Stimulated activated CD8-positive, alpha-beta memory T cell treated with anti-CD3 and anti-CD28 coated beads, Interleukin-7, amount 100 ng/mL, for 24 hours (primary cell): ENCODE data around the gene ITIH1.

ENCODE experiments used
- DNase-seq: peaks from one replicate; pipeline ENCODE4 v3.0.0-alpha.2; 2020; ENCODE audit warnings: low read depth

Gene ITIH1

GRCh38 chr3:52813810-52814209, 36.4 kb downstream of the ITIH1 start:
- DNase-seq: no peak

- no peak for DNase-seq
Observed at GRCh38 chr3:52816199-52816598, 38.8 kb downstream of the ITIH1 start.

- no peak for DNase-seq
Observed at GRCh38 chr3:52816654-52817053, 39.3 kb downstream of the ITIH1 start.

- no peak for DNase-seq
Observed at GRCh38 chr3:52817221-52817620, 39.8 kb downstream of the ITIH1 start.

GRCh38 chr3:52817860-52818259, 40.5 kb downstream of the ITIH1 start:
- no peak for DNase-seq

- no peak for DNase-seq
Observed at GRCh38 chr3:52819936-52820335, 42.5 kb downstream of the ITIH1 start.

GRCh38 chr3:52820736-52821135, 43.3 kb downstream of the ITIH1 start:
- DNase-seq: no peak

- no peak for DNase-seq
Observed at GRCh38 chr3:52822363-52822762, 45.0 kb downstream of the ITIH1 start.

GRCh38 chr3:52824037-52824436, 46.6 kb downstream of the ITIH1 start:
- DNase-seq: no peak

GRCh38 chr3:52827441-52827840, 50.0 kb downstream of the ITIH1 start:
- no peak for DNase-seq

GRCh38 chr3:52827866-52828376, 50.5 kb downstream of the ITIH1 start:
- DNase-seq: no peak

GRCh38 chr3:52829482-52829881, 52.1 kb downstream of the ITIH1 start:
- DNase-seq: no peak

GRCh38 chr3:52829906-52830463, 52.6 kb downstream of the ITIH1 start:
- no peak for DNase-seq

- DNase-seq: no peak
Observed at GRCh38 chr3:52830535-52831258, 53.3 kb downstream of the ITIH1 start, which contains the start of gene ITIH4. Gene ITIH4 (minus strand): TSS chr3:52830672. CDS start chr3:52830642, 30 bp downstream.

GRCh38 chr3:52831500-52832301, 54.3 kb downstream of the ITIH1 start:
- DNase-seq: no peak

GRCh38 chr3:52833202-52833601, 55.8 kb downstream of the ITIH1 start:
- DNase-seq: no peak

- DNase-seq: no peak
Observed at GRCh38 chr3:52834871-52835501, 57.6 kb downstream of the ITIH1 start, which contains the start of gene MUSTN1. Gene MUSTN1 (minus strand): TSS chr3:52835019. CDS start chr3:52834948, 71 bp downstream.

- DNase-seq: no peak
Observed at GRCh38 chr3:52835766-52836470, 58.5 kb downstream of the ITIH1 start.

- no peak for DNase-seq
Observed at GRCh38 chr3:52836471-52836845, 59.1 kb downstream of the ITIH1 start.

- no peak for DNase-seq
Observed at GRCh38 chr3:52836986-52837385, 59.6 kb downstream of the ITIH1 start.

GRCh38 chr3:52838561-52839267, 61.3 kb downstream of the ITIH1 start:
- no peak for DNase-seq
